ENCODE data around the gene FBXL3. TPM values are rescaled to one million over a fixed set of nuclear protein-coding genes. Genes with fewer than 3 reads are reported as not detected.
"Not testable (repeated sequence)": the region's sequence is repeated elsewhere in the genome, so short reads cannot be mapped to it uniquely, and the experiment has no call there.

FBXL3 gene
- total RNA-seq, 1 experiment from 2014 or later: 9.9 TPM

- ChIA-PET POLR2A (no interaction called here), CTCF (no interaction called here)
- no peak for ATAC-seq
- Mint-ChIP-seq H3K36me3 (peaks cover 58% of the 10 kb centered on the region), H3K4me1 (no peaks in the 10 kb centered on the region), H3K27me3 (ENCODE audit: low read depth) (no peaks in the 10 kb centered on the region), H3K4me3 (no peak overlapping the region), H3K27ac (no peak overlapping the region), H3K9me3 (no peaks in the 10 kb centered on the region)
- DNase-seq (ENCODE audit: low spot score): no peak
- no peak for TF ChIP-seq TP53 (CRISPR knock-in tag; IDR thresholded peaks at IDR 0.05)
- TF ChIP-seq AFF4 (CRISPR knock-in tag; IDR thresholded peaks at IDR 0.05; ENCODE audit: borderline replicate concordance): no peak
- TF ChIP-seq, protein P1, sequence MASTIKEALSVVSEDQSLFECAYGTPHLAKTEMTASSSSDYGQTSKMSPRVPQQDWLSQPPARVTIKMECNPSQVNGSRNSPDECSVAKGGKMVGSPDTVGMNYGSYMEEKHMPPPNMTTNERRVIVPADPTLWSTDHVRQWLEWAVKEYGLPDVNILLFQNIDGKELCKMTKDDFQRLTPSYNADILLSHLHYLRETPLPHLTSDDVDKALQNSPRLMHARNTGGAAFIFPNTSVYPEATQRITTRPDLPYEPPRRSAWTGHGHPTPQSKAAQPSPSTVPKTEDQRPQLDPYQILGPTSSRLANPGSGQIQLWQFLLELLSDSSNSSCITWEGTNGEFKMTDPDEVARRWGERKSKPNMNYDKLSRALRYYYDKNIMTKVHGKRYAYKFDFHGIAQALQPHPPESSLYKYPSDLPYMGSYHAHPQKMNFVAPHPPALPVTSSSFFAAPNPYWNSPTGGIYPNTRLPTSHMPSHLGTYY (CRISPR knock-in tag; IDR thresholded peaks at IDR 0.05): no peak
- no peak for TF ChIP-seq ETV6 (CRISPR knock-in tag; IDR thresholded peaks at IDR 0.05)
Observed at GRCh38 chr13:77014906-77015685, 11.9 kb downstream of the FBXL3 start.

- no peak overlapping the region for H3K4me3 Mint-ChIP-seq
- no peaks in the 10 kb centered on the region for H3K9me3 Mint-ChIP-seq
- ChIA-PET POLR2A (no interaction called here), CTCF (interaction anchor here (0.5 kb wide), 1 partner anchor 13 kb away, joined by 4 read pairs; the partner anchor contains the start of gene FBXL3)
- H3K4me1 Mint-ChIP-seq: no peaks in the 10 kb centered on the region
- no peak for TF ChIP-seq ZSCAN18 (CRISPR knock-in tag; IDR thresholded peaks at IDR 0.05)
- TF ChIP-seq AFF4 (CRISPR knock-in tag; IDR thresholded peaks at IDR 0.05; ENCODE audit: borderline replicate concordance): no peak
- TF ChIP-seq SP1 (CRISPR knock-in tag; conservative IDR thresholded peaks at IDR 0.05): no peak
- TF ChIP-seq NR1H2 (CRISPR knock-in tag; IDR thresholded peaks at IDR 0.05): no peak
- TF ChIP-seq ZNF263 (CRISPR knock-in tag; IDR thresholded peaks at IDR 0.05; ENCODE audit: low read depth): no peak
- TF ChIP-seq TEAD1 (CRISPR knock-in tag; IDR thresholded peaks at IDR 0.05): no peak
- no peak for TF ChIP-seq CBFB (CRISPR knock-in tag; IDR thresholded peaks at IDR 0.05; ENCODE audit: low read depth)
- no peaks in the 10 kb centered on the region for H3K27me3 Mint-ChIP-seq (ENCODE audit: low read depth)
- peaks cover 64% of the 10 kb centered on the region for H3K36me3 Mint-ChIP-seq
- ATAC-seq (no peak), DNase-seq (ENCODE audit: low spot score) (no peak)
- H3K27ac Mint-ChIP-seq: no peak overlapping the region
Observed at GRCh38 chr13:77013853-77014542, 13.0 kb downstream of the FBXL3 start.

DNA sequence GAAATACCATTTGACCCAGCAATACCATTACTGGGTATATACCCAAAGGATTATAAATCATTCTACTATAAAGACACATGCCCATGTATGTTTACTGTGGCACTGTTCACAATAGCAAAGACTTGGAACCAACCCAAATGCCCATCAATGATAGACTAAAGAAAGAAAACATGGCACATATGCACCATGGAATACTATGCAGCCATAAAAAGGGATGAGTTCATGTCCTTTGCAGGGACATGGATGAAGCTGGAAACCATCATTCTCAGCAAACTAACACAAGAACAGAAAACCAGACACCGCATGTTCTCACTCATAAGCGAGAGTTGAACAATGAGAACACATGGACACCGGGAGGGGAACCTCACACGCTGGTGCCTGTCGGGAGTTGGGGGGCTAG lies 17.2 kb downstream of the FBXL3 start:
- POLR2A ChIA-PET; H3K9me3 Mint-ChIP-seq; H3K4me3 Mint-ChIP-seq; DNase-seq (ENCODE audit: low spot score); H3K4me1 Mint-ChIP-seq; ATAC-seq; CTCF ChIA-PET; H3K27ac Mint-ChIP-seq; H3K27me3 Mint-ChIP-seq (ENCODE audit: low read depth): not testable (repeated sequence)
- peaks cover 57% of the 10 kb centered on the region for H3K36me3 Mint-ChIP-seq
